ENCODE measurements around the gene REV3L.
"Not testable (repeated sequence)": the region's sequence is repeated elsewhere in the genome, so short reads cannot be mapped to it uniquely, and the experiment has no call there.

Gene REV3L

DNA sequence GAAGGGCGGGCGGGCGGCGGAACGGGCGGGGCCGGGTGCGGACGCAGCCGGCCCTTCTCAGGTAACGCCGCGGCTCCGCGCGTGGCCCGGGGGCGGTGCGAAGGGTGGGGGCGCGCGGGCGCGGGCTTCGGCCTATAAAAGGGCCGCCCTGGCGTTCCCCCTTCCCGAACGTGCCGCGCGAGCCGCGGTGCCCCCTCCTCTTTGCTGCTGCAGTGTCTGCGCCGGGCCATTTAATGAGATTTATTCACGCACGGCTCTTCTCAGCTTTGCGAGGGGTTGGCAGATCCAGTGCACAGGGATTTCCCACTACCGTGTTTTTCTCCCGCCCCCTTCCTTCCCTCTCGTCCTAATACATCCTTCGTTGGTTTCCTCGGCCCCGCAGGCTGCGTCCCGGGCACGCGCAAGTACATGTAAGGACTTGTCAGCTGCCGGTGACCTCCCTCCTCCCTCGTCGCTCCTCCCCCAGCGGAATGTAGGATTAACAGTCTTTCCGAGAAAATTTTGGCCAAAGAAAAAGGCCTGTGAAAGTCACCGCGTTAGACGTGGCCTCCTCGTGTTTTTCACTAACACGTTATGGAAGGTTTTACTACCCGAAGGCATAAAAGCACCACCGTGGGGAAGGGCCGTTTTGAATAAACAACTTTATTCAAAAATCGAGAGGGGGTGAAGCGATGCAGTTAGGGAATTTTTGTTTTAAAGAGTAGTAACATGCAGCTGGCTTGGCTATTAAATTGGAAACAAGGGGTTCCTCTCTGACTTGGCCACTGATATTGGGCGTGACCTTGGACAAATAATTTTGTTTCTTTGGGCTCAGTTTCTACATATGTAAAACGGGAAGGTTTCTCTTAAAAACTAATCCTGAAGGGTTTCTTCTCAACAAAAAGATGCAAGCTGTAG lies 966 bp upstream of the REV3L start:
- TF ChIP-seq POLR2A (IDR thresholded peaks at IDR 0.05; ENCODE audit: low read depth, low read length) (peak; percentile 97), POU2F2 (IDR thresholded peaks at IDR 0.05; ENCODE audit: low read depth, low read length) (peak; percentile 85), POLR2AphosphoS5 (IDR thresholded peaks at IDR 0.05; ENCODE audit: low read depth, low read length) (peak; percentile 94), PAX5 (IDR thresholded peaks at IDR 0.05; ENCODE audit: insufficient read depth, low read length, severe bottlenecking) (no peak), SPI1 (IDR thresholded peaks at IDR 0.05; ENCODE audit: low read depth, low read length) (no peak), TAF1 (IDR thresholded peaks at IDR 0.05; ENCODE audit: low read depth, low read length) (peak; percentile 79)
- FAIRE-seq (peak; percentile 93), DNase-seq (ENCODE audit: insufficient read length, low spot score) (peak; percentile 62)

GRCh38 chr6:111482188-111482958 lies 645 bp downstream of the REV3L start:
- TF ChIP-seq SPI1 (IDR thresholded peaks at IDR 0.05; ENCODE audit: low read depth, low read length) (peak; percentile 12; the same call in 1 of the 2 replicates), PAX5 (IDR thresholded peaks at IDR 0.05; ENCODE audit: insufficient read depth, low read length, severe bottlenecking) (no peak), POLR2A (IDR thresholded peaks at IDR 0.05; ENCODE audit: low read depth, low read length) (no peak), POLR2AphosphoS5 (IDR thresholded peaks at IDR 0.05; ENCODE audit: low read depth, low read length) (peak; percentile 36; the same call in 1 of the 2 replicates), POU2F2 (IDR thresholded peaks at IDR 0.05; ENCODE audit: low read depth, low read length) (peak; percentile 22; the same call in 1 of the 2 replicates), TAF1 (IDR thresholded peaks at IDR 0.05; ENCODE audit: low read depth, low read length) (no peak; the same call in 1 of the 2 replicates)
- DNase-seq (ENCODE audit: insufficient read length, low spot score): no peak
- no peak for FAIRE-seq

- FAIRE-seq (no peak), DNase-seq (ENCODE audit: insufficient read length, low spot score) (no peak)
- TF ChIP-seq POLR2A (IDR thresholded peaks at IDR 0.05; ENCODE audit: low read depth, low read length) (no peak), PAX5 (IDR thresholded peaks at IDR 0.05; ENCODE audit: insufficient read depth, low read length, severe bottlenecking) (no peak), POLR2AphosphoS5 (IDR thresholded peaks at IDR 0.05; ENCODE audit: low read depth, low read length) (no peak), POU2F2 (IDR thresholded peaks at IDR 0.05; ENCODE audit: low read depth, low read length) (no peak), SPI1 (IDR thresholded peaks at IDR 0.05; ENCODE audit: low read depth, low read length) (no peak), TAF1 (IDR thresholded peaks at IDR 0.05; ENCODE audit: low read depth, low read length) (no peak)
Measured at GRCh38 chr6:111481836-111482187, 1.2 kb downstream of the REV3L start.

DNA sequence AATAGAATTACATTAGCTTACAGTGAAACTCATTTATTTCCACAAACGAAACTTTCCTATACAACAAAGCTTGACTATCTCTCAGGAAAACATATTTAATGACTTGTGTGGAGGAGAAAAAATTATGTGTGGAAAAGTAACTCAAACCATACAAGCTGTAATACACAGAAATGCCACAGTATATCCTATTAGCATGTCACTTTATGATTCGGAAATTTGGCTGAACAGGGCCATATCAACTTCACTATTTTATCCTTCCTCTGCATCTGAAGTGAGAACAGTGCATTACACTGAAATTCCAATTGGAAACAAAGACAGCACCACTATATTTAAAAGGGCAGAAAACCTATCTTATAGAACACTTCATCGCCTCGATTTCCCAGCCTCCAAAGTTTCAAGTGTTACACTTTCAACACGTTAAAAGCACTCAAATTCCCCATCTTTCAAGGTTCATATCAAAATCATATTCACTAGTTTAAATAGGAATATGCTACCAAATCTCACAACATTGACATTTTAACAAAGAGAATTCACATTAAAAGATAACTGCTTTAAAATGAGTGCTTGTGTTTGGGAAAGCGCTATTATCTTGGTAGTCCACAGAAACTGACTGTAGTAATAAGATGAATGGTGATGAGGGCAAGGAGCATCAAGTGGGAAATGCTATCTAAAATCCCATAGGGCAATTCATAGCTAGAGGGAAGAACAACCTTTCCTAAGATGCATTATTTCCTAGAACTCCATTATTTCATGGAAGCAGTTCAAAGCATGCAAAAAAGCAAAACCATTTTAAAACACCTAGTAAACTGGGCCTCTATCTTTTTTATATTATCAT lies 1.8 kb downstream of the REV3L start:
- TF ChIP-seq POLR2A (IDR thresholded peaks at IDR 0.05; ENCODE audit: low read depth, low read length) (no peak), POLR2AphosphoS5 (IDR thresholded peaks at IDR 0.05; ENCODE audit: low read depth, low read length) (no peak), TAF1 (IDR thresholded peaks at IDR 0.05; ENCODE audit: low read depth, low read length) (no peak), POU2F2 (IDR thresholded peaks at IDR 0.05; ENCODE audit: low read depth, low read length) (no peak)
- FAIRE-seq (peak; percentile 41), DNase-seq (ENCODE audit: insufficient read length, low spot score) (no peak)

GRCh38 chr6:111478749-111479148 lies 4.3 kb downstream of the REV3L start:
- TF ChIP-seq POLR2AphosphoS5 (IDR thresholded peaks at IDR 0.05; ENCODE audit: low read depth, low read length) (no peak), POLR2A (IDR thresholded peaks at IDR 0.05; ENCODE audit: low read depth, low read length) (no peak), SPI1 (IDR thresholded peaks at IDR 0.05; ENCODE audit: low read depth, low read length) (peak; percentile 65)
- DNase-seq (ENCODE audit: insufficient read length, low spot score) (no peak), FAIRE-seq (no peak)

- DNase-seq (ENCODE audit: insufficient read length, low spot score): no peak
- TF ChIP-seq TAF1 (IDR thresholded peaks at IDR 0.05; ENCODE audit: low read depth, low read length): no peak
- TF ChIP-seq PAX5 (IDR thresholded peaks at IDR 0.05; ENCODE audit: insufficient read depth, low read length, severe bottlenecking): no peak
- TF ChIP-seq SPI1 (IDR thresholded peaks at IDR 0.05; ENCODE audit: low read depth, low read length): no peak
- no peak for TF ChIP-seq POU2F2 (IDR thresholded peaks at IDR 0.05; ENCODE audit: low read depth, low read length)
- TF ChIP-seq POLR2AphosphoS5 (IDR thresholded peaks at IDR 0.05; ENCODE audit: low read depth, low read length): no peak
- TF ChIP-seq POLR2A (IDR thresholded peaks at IDR 0.05; ENCODE audit: low read depth, low read length): no peak
- FAIRE-seq: peak; percentile 23
Measured at GRCh38 chr6:111478064-111478476, 4.9 kb downstream of the REV3L start.

DNA sequence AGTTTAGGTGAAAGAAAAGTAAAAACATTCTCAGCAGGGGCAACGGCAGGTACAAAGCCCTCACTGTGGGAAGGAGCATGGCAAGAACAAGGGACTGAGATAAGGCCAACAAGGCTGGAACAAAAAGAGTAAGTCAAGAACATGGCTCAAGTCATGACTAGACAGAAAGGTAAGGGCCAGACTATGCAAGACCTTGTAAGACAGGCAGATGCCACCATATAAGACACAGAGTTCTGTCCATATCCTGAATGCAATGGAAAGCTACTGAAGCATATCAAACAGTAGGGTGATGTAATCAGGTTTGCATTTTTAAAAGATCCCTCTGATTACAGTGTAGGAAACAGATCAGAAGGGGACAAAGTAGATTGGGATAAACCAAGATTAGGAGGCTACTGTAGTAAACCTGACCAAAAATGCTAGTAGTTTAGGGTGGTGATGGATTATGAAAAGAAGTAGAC lies 5.5 kb downstream of the REV3L start:
- no peak for TF ChIP-seq POLR2AphosphoS5 (IDR thresholded peaks at IDR 0.05; ENCODE audit: low read depth, low read length)
- TF ChIP-seq POLR2A (IDR thresholded peaks at IDR 0.05; ENCODE audit: low read depth, low read length): peak; percentile 39; the same call in 1 of the 2 replicates
- TF ChIP-seq TAF1 (IDR thresholded peaks at IDR 0.05; ENCODE audit: low read depth, low read length): no peak
- FAIRE-seq (peak; percentile 55), DNase-seq (ENCODE audit: insufficient read length, low spot score) (no peak)

- DNase-seq (ENCODE audit: insufficient read length, low spot score); FAIRE-seq: not testable (repeated sequence)
Measured at GRCh38 chr6:111476061-111476460, 7.0 kb downstream of the REV3L start.

DNA sequence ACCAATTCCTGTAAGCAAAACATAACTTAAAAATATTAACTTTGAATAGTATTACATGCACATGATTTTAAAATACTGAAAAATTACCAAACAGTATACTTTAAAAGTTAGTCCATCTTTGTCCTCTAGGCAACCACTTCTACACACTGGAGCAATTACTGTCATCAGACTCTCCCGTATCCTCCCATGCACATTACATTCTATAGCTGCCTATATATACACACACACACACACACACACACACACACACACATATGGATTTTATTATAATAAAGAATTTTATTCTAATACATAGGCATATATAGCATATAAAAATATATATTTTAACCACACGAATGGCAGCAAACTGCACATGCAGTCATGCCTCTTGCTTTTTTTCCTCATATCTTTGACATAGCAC lies 8.2 kb downstream of the REV3L start:
- DNase-seq (ENCODE audit: insufficient read length, low spot score): no peak
- FAIRE-seq: no peak
- TF ChIP-seq POLR2AphosphoS5 (IDR thresholded peaks at IDR 0.05; ENCODE audit: low read depth, low read length) (no peak), TAF1 (IDR thresholded peaks at IDR 0.05; ENCODE audit: low read depth, low read length) (no peak), PAX5 (IDR thresholded peaks at IDR 0.05; ENCODE audit: insufficient read depth, low read length, severe bottlenecking) (no peak), POU2F2 (IDR thresholded peaks at IDR 0.05; ENCODE audit: low read depth, low read length) (no peak), SPI1 (IDR thresholded peaks at IDR 0.05; ENCODE audit: low read depth, low read length) (no peak), POLR2A (IDR thresholded peaks at IDR 0.05; ENCODE audit: low read depth, low read length) (no peak)
